Hematopoietic multipotent progenitor cell treated with erythropoietin and hydrocortisone succinate and interleukin-3 and kit ligand, for 8 days (in vitro differentiated cells): ENCODE results near the gene FOXD1.
"Not testable (repeated sequence)": the region's sequence is repeated elsewhere in the genome, so short reads cannot be mapped to it uniquely, and the experiment has no call there.

Experiments used
- DNase-seq: peaks from one replicate; pipeline ENCODE4 v3.0.0-alpha.2; 2015

The FOXD1 gene

GRCh38 chr5:73415171-73415570, 33.4 kb downstream of the FOXD1 start:
- DNase-seq: no peak

- DNase-seq: no peak
These were observed 36.0 kb downstream of the FOXD1 start for GRCh38 chr5:73412597-73412988.

- DNase-seq: no peak
These were observed 36.5 kb downstream of the FOXD1 start for GRCh38 chr5:73411936-73412596.

- DNase-seq: not testable (repeated sequence)
These were observed 38.6 kb downstream of the FOXD1 start for GRCh38 chr5:73409927-73410326.

- DNase-seq: no peak
These were observed 42.9 kb downstream of the FOXD1 start for GRCh38 chr5:73405691-73406090.

- DNase-seq: no peak
These were observed 48.8 kb downstream of the FOXD1 start for GRCh38 chr5:73399775-73400174.
